ENCODE data around the gene PPFIBP1. TPM values are rescaled to one million over a fixed set of nuclear protein-coding genes. Genes with fewer than 3 reads are reported as not detected.

PPFIBP1 gene
- total RNA-seq, 4 donors from 2014 or later = 15.3 to 52.9 (median 39.8) TPM

DNA sequence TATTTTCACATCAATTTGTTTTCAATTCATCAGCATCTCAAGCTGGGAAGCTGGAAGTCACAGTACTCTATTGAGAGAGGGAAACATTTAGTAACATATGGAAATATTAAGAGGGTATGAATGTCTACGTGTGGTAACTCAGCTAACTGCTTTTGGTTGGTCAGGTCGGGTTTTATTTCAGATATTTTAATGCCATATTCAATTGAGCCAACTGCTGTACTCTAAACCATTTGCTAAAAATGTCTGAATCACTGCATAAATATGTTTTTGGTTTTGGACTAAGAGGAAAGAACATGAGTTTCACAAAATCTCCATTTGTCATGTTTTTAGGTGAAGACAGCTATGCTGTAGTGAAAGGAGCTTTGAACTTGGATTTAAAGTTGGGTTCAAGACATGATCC is 18.9 kb upstream of the PPFIBP1 start:
- Histone ChIP-seq H3K4me3 (no peak overlapping the region), H3K27ac (no peak overlapping the region), H3K4me1 (no peaks in the 10 kb centered on the region), H3K27me3 (no peaks in the 10 kb centered on the region), H3K9me3 (no peaks in the 10 kb centered on the region), H3K36me3 (no peaks in the 10 kb centered on the region)
- intact Hi-C loops (cut with DNase I; ENCODE audit: low total_unique reads) (no loop called here), in situ Hi-C loops (cut with MboI; ENCODE audit: low pct_ligation_motif_present in 1 of 4, low pct_unique_long_range_greater_than_20kb in 1 of 4, low sequenced_read_pairs in 3 of 4) (no loop called here)
- no peak for DNase-seq
- 67 to 90% methylated on average over 2 of the region's 2 CpGs for WGBS, 2 donors (ENCODE audit: low coverage in 1 of 2)
- TF ChIP-seq POLR2AphosphoS5 (IDR thresholded peaks at IDR 0.05) (no peak), POLR2A (IDR thresholded peaks at IDR 0.05) (no peak), EP300 (IDR thresholded peaks at IDR 0.05; ENCODE audit: low read depth) (no peak)
- TF ChIP-seq, protein P1, sequence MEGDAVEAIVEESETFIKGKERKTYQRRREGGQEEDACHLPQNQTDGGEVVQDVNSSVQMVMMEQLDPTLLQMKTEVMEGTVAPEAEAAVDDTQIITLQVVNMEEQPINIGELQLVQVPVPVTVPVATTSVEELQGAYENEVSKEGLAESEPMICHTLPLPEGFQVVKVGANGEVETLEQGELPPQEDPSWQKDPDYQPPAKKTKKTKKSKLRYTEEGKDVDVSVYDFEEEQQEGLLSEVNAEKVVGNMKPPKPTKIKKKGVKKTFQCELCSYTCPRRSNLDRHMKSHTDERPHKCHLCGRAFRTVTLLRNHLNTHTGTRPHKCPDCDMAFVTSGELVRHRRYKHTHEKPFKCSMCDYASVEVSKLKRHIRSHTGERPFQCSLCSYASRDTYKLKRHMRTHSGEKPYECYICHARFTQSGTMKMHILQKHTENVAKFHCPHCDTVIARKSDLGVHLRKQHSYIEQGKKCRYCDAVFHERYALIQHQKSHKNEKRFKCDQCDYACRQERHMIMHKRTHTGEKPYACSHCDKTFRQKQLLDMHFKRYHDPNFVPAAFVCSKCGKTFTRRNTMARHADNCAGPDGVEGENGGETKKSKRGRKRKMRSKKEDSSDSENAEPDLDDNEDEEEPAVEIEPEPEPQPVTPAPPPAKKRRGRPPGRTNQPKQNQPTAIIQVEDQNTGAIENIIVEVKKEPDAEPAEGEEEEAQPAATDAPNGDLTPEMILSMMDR (IDR thresholded peaks at IDR 0.05) = no peak

DNA sequence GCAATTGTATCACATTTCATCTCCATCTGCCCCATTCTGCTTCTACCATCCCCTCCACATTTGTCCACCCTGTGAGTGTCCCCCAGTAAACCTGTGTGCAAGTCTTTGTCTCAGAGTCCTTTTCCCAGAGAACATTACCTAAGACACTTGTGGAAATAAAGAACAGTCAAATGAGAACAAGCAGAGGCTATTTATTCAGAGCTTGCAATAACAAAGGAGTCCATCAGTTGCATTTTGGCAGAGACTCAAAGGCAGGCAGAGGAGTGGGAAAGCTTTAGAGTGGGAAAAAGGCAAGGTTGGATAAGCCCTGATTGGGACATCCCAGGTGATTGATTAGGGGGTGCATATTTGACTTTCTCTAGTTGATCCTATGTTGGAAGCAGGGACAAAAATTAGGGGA is 18.2 kb upstream of the PPFIBP1 start:
- H3K4me3 ChIP-seq = no peak overlapping the region
- DNase-seq = no peak
- TF ChIP-seq POLR2A (IDR thresholded peaks at IDR 0.05) (no peak), POLR2AphosphoS5 (IDR thresholded peaks at IDR 0.05) (no peak), EP300 (IDR thresholded peaks at IDR 0.05; ENCODE audit: low read depth) (no peak)
- TF ChIP-seq, protein P1 (IDR thresholded peaks at IDR 0.05) = no peak
- H3K27me3 ChIP-seq = no peaks in the 10 kb centered on the region
- H3K9me3 ChIP-seq = no peaks in the 10 kb centered on the region
- no peak overlapping the region for H3K27ac ChIP-seq
- no peaks in the 10 kb centered on the region for H3K36me3 ChIP-seq
- H3K4me1 ChIP-seq = no peaks in the 10 kb centered on the region
- in situ Hi-C loops (cut with MboI; ENCODE audit: low pct_ligation_motif_present in 1 of 4, low pct_unique_long_range_greater_than_20kb in 1 of 4, low sequenced_read_pairs in 3 of 4) (no loop called here), intact Hi-C loops (cut with DNase I; ENCODE audit: low total_unique reads) (no loop called here)

DNA sequence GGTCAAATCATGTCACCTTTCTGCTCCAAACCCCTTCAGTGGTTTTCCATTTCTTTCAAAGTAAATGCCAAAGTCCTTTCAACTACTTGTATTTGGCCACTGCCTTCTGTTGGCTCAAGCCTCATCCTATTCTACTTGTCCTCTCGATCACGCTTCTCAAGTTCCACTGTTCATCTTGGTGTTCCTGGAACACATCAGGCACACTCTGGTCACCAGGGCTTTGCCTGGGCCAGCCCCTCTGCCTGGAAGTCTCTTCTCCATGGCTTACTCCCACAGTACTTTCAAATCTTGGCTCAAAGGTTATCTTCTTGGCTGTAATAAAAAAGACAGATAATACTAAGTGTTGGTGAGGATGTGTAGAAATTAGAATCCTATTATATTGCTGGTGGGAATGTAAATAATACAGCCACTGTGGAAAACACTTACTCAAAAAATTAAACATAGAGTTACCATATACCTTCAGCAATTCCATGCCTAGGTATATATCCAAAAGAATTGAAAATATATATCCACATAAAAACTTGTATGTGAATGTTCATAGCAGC is 17.3 kb upstream of the PPFIBP1 start:
- Histone ChIP-seq H3K36me3 (no peaks in the 10 kb centered on the region), H3K9me3 (no peaks in the 10 kb centered on the region), H3K4me1 (no peaks in the 10 kb centered on the region), H3K4me3 (no peak overlapping the region), H3K27me3 (no peaks in the 10 kb centered on the region), H3K27ac (no peak overlapping the region)
- WGBS, 2 donors (ENCODE audit: low coverage in 1 of 2) = 96 to 100% methylated on average over 2 of the region's 2 CpGs
- in situ Hi-C loops (cut with MboI; ENCODE audit: low pct_ligation_motif_present in 1 of 4, low pct_unique_long_range_greater_than_20kb in 1 of 4, low sequenced_read_pairs in 3 of 4) = no loop called here
- DNase-seq = no peak
- TF ChIP-seq POLR2A (IDR thresholded peaks at IDR 0.05) (no peak), EP300 (IDR thresholded peaks at IDR 0.05; ENCODE audit: low read depth) (no peak), POLR2AphosphoS5 (IDR thresholded peaks at IDR 0.05) (no peak)
- TF ChIP-seq, protein P1 (IDR thresholded peaks at IDR 0.05) = no peak
- intact Hi-C loops (cut with DNase I; ENCODE audit: low total_unique reads) = no loop called here

DNA sequence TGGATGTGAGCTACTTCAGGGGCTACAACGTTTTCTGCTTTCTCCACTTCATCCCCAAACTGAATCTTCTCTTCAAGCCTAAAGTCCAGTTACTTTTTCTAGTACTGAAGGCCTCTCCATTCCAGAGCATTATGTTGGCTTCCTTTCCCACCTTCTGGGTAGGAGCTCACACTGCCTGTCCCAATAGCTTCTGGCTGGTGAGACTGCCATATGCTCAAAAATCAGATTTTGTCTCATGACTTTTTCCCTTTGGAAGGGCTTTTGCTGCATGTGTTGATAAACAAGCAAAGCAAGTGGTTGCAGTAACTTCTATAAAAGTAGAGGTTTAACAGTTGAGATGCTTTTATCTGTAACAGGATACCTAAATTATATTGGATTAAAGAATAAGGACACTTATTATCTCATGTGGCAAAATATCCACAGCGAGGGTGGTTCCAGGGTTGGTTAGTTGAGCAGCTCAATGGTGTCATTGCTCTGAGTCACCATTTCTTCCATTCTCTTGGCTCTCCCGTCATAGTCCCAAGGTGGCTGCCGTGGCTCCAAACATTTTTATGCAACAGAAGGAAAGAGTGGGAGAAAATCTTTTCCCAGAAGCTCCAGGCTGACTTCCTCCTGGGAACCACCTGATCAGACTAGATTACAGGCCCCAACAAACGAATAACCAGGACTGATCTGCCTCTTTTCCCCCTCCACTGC is 15.1 kb upstream of the PPFIBP1 start:
- 51 to 70% methylated on average over 3 to 5 of the region's 5 CpGs for WGBS, 2 donors (ENCODE audit: low coverage in 1 of 2)
- no peak overlapping the region for H3K4me3 ChIP-seq
- no peaks in the 10 kb centered on the region for H3K4me1 ChIP-seq
- no peaks in the 10 kb centered on the region for H3K36me3 ChIP-seq
- in situ Hi-C loops (cut with MboI; ENCODE audit: low pct_ligation_motif_present in 1 of 4, low pct_unique_long_range_greater_than_20kb in 1 of 4, low sequenced_read_pairs in 3 of 4) (no loop called here), intact Hi-C loops (cut with DNase I; ENCODE audit: low total_unique reads) (no loop called here)
- DNase-seq = no peak
- no peak overlapping the region for H3K27ac ChIP-seq
- H3K9me3 ChIP-seq = no peaks in the 10 kb centered on the region
- no peak for TF ChIP-seq POLR2AphosphoS5 (IDR thresholded peaks at IDR 0.05)
- TF ChIP-seq EP300 (IDR thresholded peaks at IDR 0.05; ENCODE audit: low read depth) = no peak
- no peaks in the 10 kb centered on the region for H3K27me3 ChIP-seq
